Cardiac fibroblast (primary cell): ENCODE data around the gene TSC22D4.

ENCODE experiments used
- DNase-seq, 2 donors: peaks; one replicate each; pipeline versions ENCODE4 v3.0.0 to v3.0.0-alpha.2; 2010; ENCODE audit warnings: low read depth in 2 of 2
- H3K4me3 ChIP-seq, 2 donors: replicated peaks in 1 of 2; 1 replicate in 1 of 2; 2 replicates in 1 of 2; pipeline ENCODE4 v1.5.1; 2011; ENCODE audit warnings: low read depth in 2 of 2, low read length in 2 of 2, mild to moderate bottlenecking in 2 of 2, moderate library complexity in 1 of 2
- CTCF ChIP-seq: IDR thresholded peaks from one replicate; pipeline ENCODE4 v1.5.1; 2011; ENCODE audit warnings: low read depth, mild to moderate bottlenecking, low read length, inconsistent platforms

Gene TSC22D4

GRCh38 chr7:100477871-100478267 lies 1.1 kb downstream of the TSC22D4 start:
- TF ChIP-seq CTCF, result no peak
- H3K4me3 ChIP-seq, result peak overlapping the region; percentile 90 to 97
- no peak for DNase-seq

GRCh38 chr7:100476903-100477870 lies 1.8 kb downstream of the TSC22D4 start:
- peak; percentile 33 for TF ChIP-seq CTCF
- DNase-seq, result no peak
- H3K4me3 ChIP-seq, result peak overlapping the region; percentile 90 to 97

GRCh38 chr7:100476101-100476780 lies 2.8 kb downstream of the TSC22D4 start:
- no peak for DNase-seq

GRCh38 chr7:100475549-100475948 lies 3.5 kb downstream of the TSC22D4 start:
- no peak for DNase-seq
- no peak for TF ChIP-seq CTCF
- H3K4me3 ChIP-seq, result peak overlapping the region; percentile 90 to 97

More at GRCh38 chr7:100476101-100476780, 2.8 kb downstream of the TSC22D4 start:
- peak overlapping the region; percentile 90 to 97 for H3K4me3 ChIP-seq
- TF ChIP-seq CTCF, result no peak

GRCh38 chr7:100472854-100473499 lies 6.0 kb downstream of the TSC22D4 start:
- H3K4me3 ChIP-seq, result peak overlapping the region; percentile 2 to 8
- no peak for TF ChIP-seq CTCF
- peak; percentile 81 to 89 for DNase-seq

GRCh38 chr7:100472121-100472851 lies 6.7 kb downstream of the TSC22D4 start:
- no peak for TF ChIP-seq CTCF
- peak overlapping the region in 1 of 2 donors; percentile 2 for H3K4me3 ChIP-seq
- DNase-seq, result no peak
